H1 (cell line): ENCODE data around the gene OR51I1. TPM values are rescaled to one million over a fixed set of nuclear protein-coding genes. Genes with fewer than 3 reads are reported as not detected.

ENCODE experiments used
- CTCF ChIA-PET: fragments of 300-600 bp; sonication (Branson Sonifier 250); formaldehyde crosslinking; loops from one replicate; lab custom pipeline; 2021; ENCODE audit not compliant: partially characterized antibody; lab: Charles Lee
- POLR2A ChIA-PET: fragments of 300-600 bp; sonication (Branson Sonifier 250); formaldehyde crosslinking; loops from one replicate; lab custom pipeline; 2021; ENCODE audit warnings: inconsistent platforms; ENCODE audit not compliant: partially characterized antibody; lab: Charles Lee
- DNase-seq, 2 experiments: peaks; one replicate each; pipeline versions ENCODE4 v3.0.0 to v3.0.0-alpha.2; 2010 to 2022; ENCODE audit warnings: low spot score in 2 of 2, low read depth in 1 of 2, mixed read lengths in 1 of 2
- FAIRE-seq: peaks from 2 replicates; lab custom pipeline; 2011; peaks lifted over from hg19 to GRCh38; lab: Jason Lieb, UNC
- H2AFZ ChIP-seq: 2 replicates; pipeline ENCODE4 v1.8.1; 2012; ENCODE audit warnings: low read length, inconsistent platforms
- H2AK5ac ChIP-seq: 2 replicates; pipeline ENCODE4 v1.6.1; 2013; ENCODE audit warnings: low read depth, low read length
- H2BK120ac ChIP-seq: replicated peaks from 2 replicates; pipeline ENCODE3; 2013; ENCODE audit warnings: low read depth, low read length, inconsistent platforms
- H2BK12ac ChIP-seq: 2 replicates; pipeline ENCODE4 v1.6.1; 2013; ENCODE audit warnings: low read depth, low read length
- H2BK15ac ChIP-seq: 2 replicates; pipeline ENCODE4 v1.6.1; 2013; ENCODE audit warnings: low read length
- H2BK20ac ChIP-seq: 2 replicates; pipeline ENCODE4 v1.6.1; 2013; ENCODE audit warnings: low read length
- H2BK5ac ChIP-seq: 2 replicates; pipeline ENCODE4 v1.6.1; 2013; ENCODE audit warnings: low read depth, low read length
- H3K14ac ChIP-seq: 2 replicates; pipeline ENCODE4 v1.6.1; 2013; ENCODE audit warnings: inconsistent platforms; ENCODE audit not compliant: insufficient read length
- H3K18ac ChIP-seq: 2 replicates; pipeline ENCODE4 v1.6.1; 2013; ENCODE audit warnings: low read length; ENCODE audit errors: extremely low read depth
- H3K23ac ChIP-seq: 2 replicates; pipeline ENCODE4 v1.6.1; 2013; ENCODE audit warnings: inconsistent platforms; ENCODE audit not compliant: insufficient read length
- H3K23me2 ChIP-seq: 2 replicates; pipeline ENCODE4 v1.6.1; 2013; ENCODE audit warnings: low read depth, low read length
- H3K27ac ChIP-seq: 2 replicates; pipeline ENCODE4 v1.6.1; 2011; ENCODE audit warnings: low read depth, low read length, inconsistent platforms
- H3K27me3 ChIP-seq, 4 experiments: replicated peaks in 1 of 4; 1 replicate in 1 of 4; 2 replicates in 3 of 4; pipeline versions ENCODE4 v1.6.1 to v1.8.1; 2011 to 2013; ENCODE audit warnings: low read length in 3 of 4, mild to moderate bottlenecking in 3 of 4, inconsistent platforms in 2 of 4, mixed read lengths in 2 of 4, moderate library complexity in 1 of 4; ENCODE audit not compliant: control insufficient read depth in 3 of 4, insufficient read depth in 3 of 4; ENCODE audit errors: extremely low read depth in 1 of 4
- H3K36me3 ChIP-seq, 4 experiments: 2 replicates each; pipeline versions ENCODE4 v1.6.1 to v1.8.1; 2011 to 2013; ENCODE audit warnings: mild to moderate bottlenecking in 4 of 4, low read length in 3 of 4, moderate library complexity in 2 of 4, control low read depth in 1 of 4, inconsistent platforms in 1 of 4; ENCODE audit not compliant: insufficient read depth in 4 of 4, control insufficient read depth in 2 of 4
- H3K4ac ChIP-seq: replicated peaks from 2 replicates; pipeline ENCODE3; 2013; ENCODE audit warnings: low read length, low read depth, mixed read lengths, inconsistent platforms; ENCODE audit not compliant: insufficient read length
- H3K4me1 ChIP-seq, 4 experiments: replicated peaks in 1 of 4; 1 replicate in 1 of 4; 2 replicates in 3 of 4; pipeline versions ENCODE4 v1.6.1 to v1.8.1; 2011 to 2013; ENCODE audit warnings: low read length in 3 of 4, inconsistent platforms in 2 of 4, mixed read lengths in 1 of 4; ENCODE audit not compliant: insufficient read depth in 4 of 4, control insufficient read depth in 3 of 4
- H3K4me2 ChIP-seq, 2 experiments: 2 replicates each; pipeline versions ENCODE4 v1.6.1 to v1.8.1; 2011 to 2013; ENCODE audit warnings: low read depth in 2 of 2, low read length in 2 of 2, control low read depth in 1 of 2, inconsistent platforms in 1 of 2, mild to moderate bottlenecking in 1 of 2; ENCODE audit not compliant: insufficient read depth in 1 of 2
- H3K4me3 ChIP-seq, 4 experiments: fragments of 200-600, 300-600 bp in 1 of 4; sonication (generic), shearing (Covaris generic), sonication (Bioruptor Twin) in 1 of 4; 2 replicates each; pipeline versions ENCODE4 v1.5.1 to v1.8.1; 2011 to 2016; ENCODE audit warnings: low read length in 4 of 4, low read depth in 3 of 4, control low read depth in 2 of 4, inconsistent platforms in 2 of 4, mild to moderate bottlenecking in 2 of 4, mixed read lengths in 1 of 4, moderate library complexity in 1 of 4; ENCODE audit not compliant: insufficient read depth in 2 of 4; ENCODE audit errors: extremely low read depth in 1 of 4
- H3K56ac ChIP-seq: replicated peaks from 2 replicates; pipeline ENCODE3; 2013; ENCODE audit warnings: low read depth, mild to moderate bottlenecking, mixed read lengths, low read length, inconsistent platforms; ENCODE audit not compliant: insufficient read length
- H3K79me1 ChIP-seq: 2 replicates; pipeline ENCODE4 v1.6.1; 2013; ENCODE audit warnings: low read depth, low read length, control low read depth
- H3K79me2 ChIP-seq, 2 experiments: 2 replicates each; pipeline versions ENCODE4 v1.6.1 to v1.8.1; 2012 to 2013; ENCODE audit warnings: low read length in 2 of 2, mild to moderate bottlenecking in 2 of 2, inconsistent platforms in 1 of 2; ENCODE audit not compliant: insufficient read depth in 2 of 2, control insufficient read depth in 1 of 2
- H3K9ac ChIP-seq, 4 experiments: replicated peaks in 1 of 4; 1 replicate in 1 of 4; 2 replicates in 3 of 4; pipeline versions ENCODE4 v1.6.1 to v1.8.1; 2011 to 2013; ENCODE audit warnings: low read depth in 3 of 4, low read length in 3 of 4, control low read depth in 2 of 4, mild to moderate bottlenecking in 2 of 4, moderate library complexity in 2 of 4, inconsistent platforms in 1 of 4; ENCODE audit errors: extremely low read depth in 1 of 4
- H3K9me3 ChIP-seq, 2 experiments: 2 replicates each; pipeline versions ENCODE4 v1.6.1 to v1.8.1; 2012 to 2013; ENCODE audit warnings: mild to moderate bottlenecking in 2 of 2, moderate library complexity in 2 of 2, control low read depth in 1 of 2, inconsistent platforms in 1 of 2, low read depth in 1 of 2, low read length in 1 of 2, mixed read lengths in 1 of 2; ENCODE audit not compliant: insufficient read depth in 2 of 2
- H4K20me1 ChIP-seq, 2 experiments: replicated peaks in 1 of 2; 2 replicates each; pipeline versions ENCODE3 to v1.8.1; 2011 to 2013; ENCODE audit warnings: inconsistent platforms in 2 of 2, low read length in 2 of 2, mild to moderate bottlenecking in 1 of 2; ENCODE audit not compliant: insufficient read depth in 2 of 2, control insufficient read depth in 1 of 2
- H4K5ac ChIP-seq: 2 replicates; pipeline ENCODE4 v1.6.1; 2013; ENCODE audit warnings: low read length, low read depth, mixed read lengths, inconsistent platforms; ENCODE audit not compliant: insufficient read length
- H4K8ac ChIP-seq: 2 replicates; pipeline ENCODE4 v1.8.0; 2013; ENCODE audit warnings: mild to moderate bottlenecking, moderate library complexity, low read length, inconsistent platforms; ENCODE audit not compliant: insufficient read depth; ENCODE audit errors: extremely low read depth
- H4K91ac ChIP-seq: replicated peaks from 2 replicates; pipeline ENCODE3; 2013; ENCODE audit warnings: low read length, mixed read lengths, inconsistent platforms; ENCODE audit not compliant: insufficient read length
- CBX8 ChIP-seq: fragments of 300-800, 300-1000 bp; sonication (generic); IDR thresholded peaks from 2 replicates; pipeline ENCODE4 v1.7.1; 2016; ENCODE audit warnings: low read depth, low read length, borderline replicate concordance
- CREB1 ChIP-seq: IDR thresholded peaks from 2 replicates; pipeline ENCODE4 v1.6.1; 2012; ENCODE audit warnings: inconsistent platforms
- EZH2 ChIP-seq: fragments of 200-600 bp; sonication (generic); IDR thresholded peaks from 2 replicates; pipeline ENCODE4 v1.7.1; 2012; ENCODE audit warnings: low read depth, mild to moderate bottlenecking, moderate library complexity, low read length, inconsistent platforms; ENCODE audit not compliant: severe bottlenecking
- FOSL1 ChIP-seq: IDR thresholded peaks from 2 replicates; pipeline ENCODE4 v1.6.1; 2011; ENCODE audit warnings: mild to moderate bottlenecking, low read depth, low read length, moderate library complexity; ENCODE audit not compliant: insufficient read depth
- KDM5A ChIP-seq: fragments of 200-600 bp; IDR thresholded peaks from 2 replicates; pipeline ENCODE4 v1.7.1; 2012; ENCODE audit warnings: mild to moderate bottlenecking, low read length, inconsistent platforms, mixed read lengths
- MAX ChIP-seq: IDR thresholded peaks from 2 replicates; pipeline ENCODE4 v1.6.1; 2012; ENCODE audit warnings: inconsistent platforms
- PHF8 ChIP-seq: fragments of 200-600 bp; sonication (generic); conservative IDR thresholded peaks from 2 replicates; pipeline ENCODE4 v1.7.1; 2012; ENCODE audit warnings: low read depth, mild to moderate bottlenecking, inconsistent platforms, low read length, moderate library complexity
- POLR2AphosphoS5 ChIP-seq: IDR thresholded peaks from 2 replicates; pipeline ENCODE4 v1.6.1; 2011; ENCODE audit warnings: low read depth, low read length
- RAD21 ChIP-seq, 2 experiments: IDR thresholded peaks in 1 of 2; conservative IDR thresholded peaks in 1 of 2; 2 replicates each; pipeline ENCODE4 v1.6.1; 2011; ENCODE audit warnings: low read depth in 2 of 2, low read length in 2 of 2, improper control_type of control experiment in 1 of 2, inconsistent platforms in 1 of 2, mild to moderate bottlenecking in 1 of 2, moderate library complexity in 1 of 2
- RXRA ChIP-seq: IDR thresholded peaks from 2 replicates; pipeline ENCODE4 v1.6.1; 2011; ENCODE audit warnings: low read depth, mild to moderate bottlenecking, low read length, moderate library complexity; ENCODE audit not compliant: insufficient read depth
- SIX5 ChIP-seq: IDR thresholded peaks from 2 replicates; pipeline ENCODE4 v1.6.1; 2011; ENCODE audit warnings: mild to moderate bottlenecking, low read depth, low read length
- SRF ChIP-seq: IDR thresholded peaks from 2 replicates; pipeline ENCODE4 v1.6.1; 2011; ENCODE audit warnings: mild to moderate bottlenecking, low read depth, low read length, moderate library complexity
- SUZ12 ChIP-seq: fragments of 200-600 bp; sonication (generic); IDR thresholded peaks from 2 replicates; pipeline ENCODE4 v1.6.1; 2012; ENCODE audit warnings: mild to moderate bottlenecking, inconsistent platforms, low read length, moderate library complexity, mixed read lengths
- YY1 ChIP-seq: IDR thresholded peaks from 2 replicates; pipeline ENCODE4 v1.6.1; 2011; ENCODE audit warnings: low read depth, mild to moderate bottlenecking, low read length
- polyA plus RNA-seq, 7 experiments: library from polyadenylated mRNA; depleted of rRNA in 3 of 7; stranded (reverse) in 5 of 7; unstranded in 2 of 7; fragments of >200 nt in 5 of 7; fragments of 200-250 nt in 2 of 7; gene quantifications; 1 replicate in 5 of 7; 2 replicates in 1 of 7; 4 replicates in 1 of 7; pipeline versions ENCODE4 v1.2.1 to v1.2.3, GENCODE V29; 2011 to 2013; ENCODE audit warnings: missing spikeins in 2 of 7, mixed read lengths in 2 of 7
- total RNA-seq: library from RNA; stranded (reverse); fragmentation: NEBNext Ultra II Directional; extraction: Animal tissue kit (Norgen Biotek cat#: 25700); gene quantifications from 2 replicates; pipeline ENCODE4 v1.2.1, GENCODE V29; 2021

Gene OR51I1
- total and polyA plus RNA-seq, 2 of the 8 experiments (the other 6 are each of a cell fraction or from before 2014, with no cell fraction given): not detected

GRCh38 chr11:5405173-5405572 is 36.1 kb downstream of the OR51I1 start:
- H3K56ac ChIP-seq: no peak overlapping the region
- FAIRE-seq: no peak
- no peak overlapping the region for H3K18ac ChIP-seq
- H3K9me3 ChIP-seq: no peaks in the 10 kb centered on the region; a peak in 1 of 4 replicates
- no peaks in the 10 kb centered on the region for H3K36me3 ChIP-seq
- no peak overlapping the region for H3K4ac ChIP-seq
- H4K8ac ChIP-seq: no peak overlapping the region
- no peak overlapping the region for H2AFZ ChIP-seq
- no peaks in the 10 kb centered on the region for H4K20me1 ChIP-seq
- ChIA-PET POLR2A (no interaction called here), CTCF (interaction anchor here (0.7 kb wide), 1 partner anchor 564 kb away, joined by 3 read pairs; no protein-coding TSS in a partner anchor)
- no peak overlapping the region for H2BK20ac ChIP-seq
- no peaks in the 10 kb centered on the region for H3K27me3 ChIP-seq
- no peak overlapping the region for H4K5ac ChIP-seq
- no peaks in the 10 kb centered on the region for H3K4me1 ChIP-seq
- DNase-seq: no peak
- no peaks in the 10 kb centered on the region for H3K79me2 ChIP-seq
- H3K23ac ChIP-seq: no peak overlapping the region
- H2BK12ac ChIP-seq: no peak overlapping the region
- H3K23me2 ChIP-seq: no peaks in the 10 kb centered on the region
- no peak overlapping the region for H3K14ac ChIP-seq
- H3K4me2 ChIP-seq: no peak overlapping the region
- H3K79me1 ChIP-seq: no peaks in the 10 kb centered on the region
- no peak overlapping the region for H3K27ac ChIP-seq
- H3K9ac ChIP-seq: no peak overlapping the region
- H4K91ac ChIP-seq: no peak overlapping the region
- H3K4me3 ChIP-seq: no peak overlapping the region
- H2BK15ac ChIP-seq: no peak overlapping the region
- no peak overlapping the region for H2AK5ac ChIP-seq
- no peak overlapping the region for H2BK5ac ChIP-seq
- no peak overlapping the region for H2BK120ac ChIP-seq
- TF ChIP-seq EZH2 (no peak), POLR2AphosphoS5 (no peak), SUZ12 (no peak), SRF (no peak), FOSL1 (no peak), CREB1 (no peak), MAX (no peak), CBX8 (no peak), SIX5 (no peak), RAD21 (IDR thresholded peaks at IDR 0.05 in 1 of 2, conservative IDR thresholded peaks at IDR 0.05 in 1 of 2; ENCODE audit: low read depth in 2 of 2, low read length in 2 of 2) (no peak), YY1 (no peak), PHF8 (no peak), RXRA (no peak), KDM5A (no peak)
